IPS DF 4.7 (cell line): ENCODE results near the gene CELSR2.

Experiments used
- DNase-seq: peaks from one replicate; pipeline ENCODE4 v3.0.0-alpha.2; 2013; ENCODE audit warnings: low spot score; ENCODE audit errors: extremely low read depth

Gene CELSR2

DNA sequence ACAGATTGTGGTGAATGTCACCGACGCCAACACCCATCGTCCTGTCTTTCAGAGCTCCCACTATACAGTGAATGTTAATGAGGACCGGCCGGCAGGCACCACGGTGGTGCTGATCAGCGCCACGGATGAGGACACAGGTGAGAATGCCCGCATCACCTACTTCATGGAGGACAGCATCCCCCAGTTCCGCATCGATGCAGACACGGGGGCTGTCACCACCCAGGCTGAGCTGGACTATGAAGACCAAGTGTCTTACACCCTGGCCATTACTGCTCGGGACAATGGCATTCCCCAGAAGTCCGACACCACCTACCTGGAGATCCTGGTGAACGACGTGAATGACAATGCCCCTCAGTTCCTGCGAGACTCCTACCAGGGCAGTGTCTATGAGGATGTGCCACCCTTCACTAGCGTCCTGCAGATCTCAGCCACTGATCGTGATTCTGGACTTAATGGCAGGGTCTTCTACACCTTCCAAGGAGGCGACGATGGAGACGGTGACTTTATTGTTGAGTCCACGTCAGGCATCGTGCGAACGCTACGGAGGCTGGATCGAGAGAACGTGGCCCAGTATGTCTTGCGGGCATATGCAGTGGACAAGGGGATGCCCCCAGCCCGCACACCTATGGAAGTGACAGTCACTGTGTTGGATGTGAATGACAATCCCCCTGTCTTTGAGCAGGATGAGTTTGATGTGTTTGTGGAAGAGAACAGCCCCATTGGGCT is 3.0 kb downstream of the CELSR2 start:
- no peak for DNase-seq

DNA sequence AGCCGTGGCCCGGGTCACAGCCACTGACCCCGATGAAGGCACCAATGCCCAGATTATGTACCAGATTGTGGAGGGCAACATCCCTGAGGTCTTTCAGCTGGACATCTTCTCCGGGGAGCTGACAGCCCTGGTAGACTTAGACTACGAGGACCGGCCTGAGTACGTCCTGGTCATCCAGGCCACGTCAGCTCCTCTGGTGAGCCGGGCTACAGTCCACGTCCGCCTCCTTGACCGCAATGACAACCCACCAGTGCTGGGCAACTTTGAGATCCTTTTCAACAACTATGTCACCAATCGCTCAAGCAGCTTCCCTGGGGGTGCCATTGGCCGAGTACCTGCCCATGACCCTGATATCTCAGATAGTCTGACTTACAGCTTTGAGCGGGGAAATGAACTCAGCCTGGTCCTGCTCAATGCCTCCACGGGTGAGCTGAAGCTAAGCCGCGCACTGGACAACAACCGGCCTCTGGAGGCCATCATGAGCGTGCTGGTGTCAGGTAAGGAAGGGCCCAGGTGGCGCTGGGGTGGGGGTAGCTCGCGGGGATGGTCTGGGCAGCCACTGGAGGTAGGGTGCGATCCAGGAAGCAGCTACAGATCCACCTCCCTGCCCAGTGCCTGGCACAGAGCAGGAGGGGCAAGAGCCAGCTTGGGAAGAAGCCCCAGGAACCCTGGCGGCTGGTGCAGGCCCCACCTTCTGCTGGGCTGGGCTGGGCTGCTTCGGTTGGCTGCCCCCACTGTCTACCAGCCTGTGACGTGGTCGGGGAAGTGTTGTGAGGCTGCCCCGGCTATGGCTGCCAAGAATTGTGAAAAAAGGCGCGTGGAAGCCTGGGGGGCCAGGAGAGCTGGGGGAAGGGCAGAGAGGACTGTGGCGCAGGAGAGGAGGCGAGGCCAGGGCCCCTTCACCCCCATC is 3.8 kb downstream of the CELSR2 start:
- no peak for DNase-seq

DNA sequence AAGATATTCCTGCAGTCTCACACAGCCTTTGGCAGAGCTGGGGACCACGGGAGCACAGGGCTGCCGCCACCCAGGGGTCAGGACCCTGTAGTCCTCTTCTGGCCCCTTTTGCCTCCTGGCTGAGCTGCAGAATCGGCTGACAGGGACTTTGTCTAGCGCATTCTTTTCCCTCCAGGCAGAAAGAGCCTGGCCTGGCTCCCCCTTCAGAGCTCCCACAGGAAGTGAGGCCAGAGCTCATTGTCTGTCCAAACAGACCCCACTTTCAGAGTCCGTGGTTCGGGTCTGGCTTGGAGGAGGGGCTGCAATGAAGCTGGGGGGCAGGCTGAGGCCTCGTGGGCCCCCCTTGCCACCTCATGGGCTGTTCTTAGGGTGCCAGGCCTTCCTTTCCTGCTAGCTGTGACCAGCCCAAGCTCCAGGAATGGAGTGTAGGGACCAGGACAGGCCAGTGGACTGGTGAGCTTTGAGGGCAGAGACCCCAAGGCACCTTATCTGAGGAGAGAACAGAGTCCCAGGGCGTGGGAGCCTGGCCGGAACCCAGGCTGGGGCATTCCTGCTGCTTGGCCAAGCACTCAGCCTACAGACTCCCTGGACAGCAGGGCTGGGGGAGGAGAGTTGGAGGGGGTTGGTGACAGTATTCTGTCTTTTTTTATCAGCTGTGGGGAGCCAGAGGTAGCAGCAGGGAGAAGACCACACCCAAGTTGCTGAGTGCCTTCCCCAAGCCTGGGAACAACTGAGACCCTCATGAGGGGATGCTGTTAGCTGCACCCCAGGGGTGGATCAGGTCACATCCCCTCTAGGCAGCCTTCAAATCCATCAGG is 4.7 kb downstream of the CELSR2 start:
- no peak for DNase-seq

DNA sequence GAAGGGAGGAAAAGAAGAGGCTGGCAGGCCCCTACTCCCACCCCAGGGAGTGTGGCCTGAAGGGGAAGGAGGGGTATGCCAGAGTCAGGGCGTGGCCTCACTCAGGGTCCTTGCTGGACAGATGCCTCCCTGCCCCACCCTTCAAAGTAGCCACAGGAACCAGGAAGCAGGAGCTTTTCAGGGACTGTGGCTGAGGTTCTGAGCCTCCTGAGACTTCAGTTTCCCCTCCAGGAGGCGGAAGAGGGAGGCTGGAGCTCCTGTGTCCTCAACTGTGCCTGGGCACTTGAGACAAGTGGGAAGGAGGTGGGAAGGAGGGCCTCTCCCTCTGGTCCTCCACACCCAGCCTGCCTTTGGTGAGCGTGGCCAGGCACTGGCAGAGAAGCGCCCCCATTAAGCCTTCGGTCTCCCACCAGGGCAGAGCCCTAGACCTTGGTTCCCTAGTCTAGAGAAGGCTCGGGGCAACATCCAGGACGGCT is 5.3 kb downstream of the CELSR2 start:
- DNase-seq = no peak

DNA sequence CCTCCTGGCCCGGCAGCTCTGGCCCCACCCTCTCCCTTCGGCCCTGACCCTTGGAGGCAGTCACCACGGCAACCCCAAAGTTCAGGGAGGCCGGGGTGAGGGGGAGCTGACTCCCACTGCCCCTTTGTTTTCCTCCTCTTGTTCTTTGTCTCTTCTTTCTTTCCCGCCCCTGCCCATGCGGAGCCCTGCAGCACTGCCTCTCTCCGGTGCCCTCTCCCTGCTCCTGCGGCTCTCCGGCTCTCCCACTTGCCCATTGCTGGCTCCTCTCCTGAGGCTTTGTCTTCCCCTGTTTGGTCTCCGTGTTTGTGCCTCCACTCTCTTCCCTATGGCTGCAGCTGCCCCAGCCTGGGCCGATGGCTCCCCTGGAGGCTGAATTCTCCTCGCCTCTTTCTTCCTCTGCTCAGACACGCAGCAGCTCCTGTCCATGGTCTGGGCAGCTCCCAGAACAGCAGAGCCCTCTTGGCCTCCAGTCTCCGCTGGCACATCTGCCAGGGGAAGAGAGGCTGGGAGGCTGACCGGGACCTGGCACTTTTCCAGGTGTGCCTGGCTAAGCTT is 5.8 kb downstream of the CELSR2 start:
- DNase-seq = no peak

DNA sequence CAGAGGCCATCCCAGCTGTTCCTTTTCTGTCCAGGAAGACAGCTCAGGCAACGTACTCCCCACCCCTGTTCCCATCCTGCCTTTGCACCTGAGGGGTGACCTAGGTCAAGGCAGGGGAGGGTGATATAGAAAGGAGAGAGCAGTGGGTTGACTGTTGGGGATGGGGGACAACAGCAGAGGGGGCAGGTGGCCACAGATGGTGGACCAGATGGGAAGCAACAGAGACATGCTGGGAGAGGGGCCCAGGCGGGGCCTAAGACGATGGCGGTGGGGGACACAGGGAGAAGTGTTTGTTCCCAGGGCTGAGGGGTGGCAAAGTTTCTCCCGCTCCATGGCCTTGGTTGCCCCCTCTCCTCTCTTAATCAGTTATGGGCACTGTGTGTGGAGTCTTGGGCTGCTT is 6.3 kb downstream of the CELSR2 start:
- DNase-seq = no peak

DNA sequence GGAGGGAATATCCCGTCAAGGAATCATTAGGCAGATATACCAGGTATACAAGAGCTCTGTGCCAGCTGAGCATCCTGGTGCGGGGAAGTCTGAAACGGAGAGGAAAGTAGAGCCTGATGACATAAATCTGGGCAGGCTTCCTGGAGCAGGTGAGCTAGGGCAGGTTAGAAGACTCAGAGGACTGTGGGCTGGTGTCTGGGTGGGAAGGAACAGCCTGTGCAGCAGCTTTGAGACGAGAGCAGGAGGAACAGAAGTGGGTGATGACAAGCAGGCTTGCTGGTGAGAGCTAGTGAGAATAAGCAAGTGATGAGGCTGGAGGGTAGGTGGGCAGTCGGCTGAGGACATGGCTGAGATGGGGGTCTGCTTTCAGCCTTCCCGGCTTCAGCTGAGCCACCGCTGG is 6.7 kb downstream of the CELSR2 start:
- no peak for DNase-seq

DNA sequence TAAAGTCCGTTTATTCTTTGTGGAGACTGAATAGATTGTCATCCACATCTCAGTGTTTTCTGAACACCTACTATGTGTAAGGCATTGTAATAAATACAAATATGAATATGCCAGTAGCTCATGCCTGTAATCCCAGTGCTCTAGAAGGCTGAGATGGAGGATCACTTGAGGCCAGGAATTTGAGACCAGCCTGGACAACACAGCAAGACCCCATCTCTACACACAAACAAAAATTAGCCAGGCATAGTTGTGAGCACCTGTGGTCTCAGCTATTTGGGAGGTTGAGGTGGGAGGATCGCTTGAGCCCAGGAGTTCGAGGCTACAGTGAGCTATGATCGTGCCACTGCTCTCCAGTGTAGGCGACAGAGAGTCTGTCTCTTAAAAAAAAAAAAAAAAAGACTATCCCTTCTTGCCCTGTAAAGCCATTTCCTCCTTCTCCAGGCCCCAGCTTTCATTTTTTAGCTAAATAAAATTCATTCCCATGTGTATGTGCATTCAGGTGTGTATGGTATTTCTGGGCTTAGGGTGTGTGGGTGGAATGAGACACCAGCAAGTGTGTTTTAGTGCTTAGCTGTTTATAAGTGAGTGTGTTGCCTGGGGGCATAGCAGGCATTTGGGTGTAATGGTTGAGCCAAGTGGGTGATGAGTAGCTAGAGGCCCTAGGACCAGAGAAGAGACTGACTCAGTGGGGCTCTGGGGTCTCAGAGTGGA is 7.8 kb downstream of the CELSR2 start:
- no peak for DNase-seq

DNA sequence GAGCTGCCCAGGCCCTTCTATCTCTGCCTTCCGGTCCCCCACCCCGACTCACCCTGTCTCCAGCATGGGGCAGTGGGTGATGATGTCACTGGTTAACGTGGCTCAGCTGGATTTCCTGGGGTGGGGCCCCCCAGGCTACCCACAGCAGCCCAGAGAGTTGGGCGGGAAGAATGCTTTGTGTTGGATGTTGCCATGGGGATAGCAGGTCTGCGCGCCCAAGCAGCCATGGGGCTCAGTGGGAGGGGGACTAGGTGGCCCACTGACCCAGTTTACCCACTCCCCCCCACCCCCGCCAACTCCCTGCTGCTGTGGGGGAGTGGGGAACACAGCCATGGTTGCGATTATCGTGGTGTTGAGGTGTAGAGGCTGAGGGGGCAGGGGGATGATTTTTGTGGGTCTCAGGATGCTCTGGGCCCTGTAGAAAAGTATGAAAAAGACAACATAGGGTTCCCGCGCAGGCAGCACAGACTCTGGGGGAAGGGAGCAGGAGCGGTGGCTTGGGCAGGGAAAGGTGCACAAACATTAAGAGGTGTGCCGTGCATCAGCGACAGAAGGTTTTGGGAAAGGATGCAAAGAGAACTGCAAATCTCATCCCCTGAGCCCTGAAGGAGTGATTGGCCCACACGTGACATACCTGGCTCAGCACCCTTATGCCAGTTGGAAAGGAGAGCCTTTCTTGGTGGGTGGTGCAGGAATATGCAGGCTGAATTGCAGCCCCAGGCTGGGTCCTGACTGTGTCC is 8.5 kb downstream of the CELSR2 start:
- DNase-seq = no peak

DNA sequence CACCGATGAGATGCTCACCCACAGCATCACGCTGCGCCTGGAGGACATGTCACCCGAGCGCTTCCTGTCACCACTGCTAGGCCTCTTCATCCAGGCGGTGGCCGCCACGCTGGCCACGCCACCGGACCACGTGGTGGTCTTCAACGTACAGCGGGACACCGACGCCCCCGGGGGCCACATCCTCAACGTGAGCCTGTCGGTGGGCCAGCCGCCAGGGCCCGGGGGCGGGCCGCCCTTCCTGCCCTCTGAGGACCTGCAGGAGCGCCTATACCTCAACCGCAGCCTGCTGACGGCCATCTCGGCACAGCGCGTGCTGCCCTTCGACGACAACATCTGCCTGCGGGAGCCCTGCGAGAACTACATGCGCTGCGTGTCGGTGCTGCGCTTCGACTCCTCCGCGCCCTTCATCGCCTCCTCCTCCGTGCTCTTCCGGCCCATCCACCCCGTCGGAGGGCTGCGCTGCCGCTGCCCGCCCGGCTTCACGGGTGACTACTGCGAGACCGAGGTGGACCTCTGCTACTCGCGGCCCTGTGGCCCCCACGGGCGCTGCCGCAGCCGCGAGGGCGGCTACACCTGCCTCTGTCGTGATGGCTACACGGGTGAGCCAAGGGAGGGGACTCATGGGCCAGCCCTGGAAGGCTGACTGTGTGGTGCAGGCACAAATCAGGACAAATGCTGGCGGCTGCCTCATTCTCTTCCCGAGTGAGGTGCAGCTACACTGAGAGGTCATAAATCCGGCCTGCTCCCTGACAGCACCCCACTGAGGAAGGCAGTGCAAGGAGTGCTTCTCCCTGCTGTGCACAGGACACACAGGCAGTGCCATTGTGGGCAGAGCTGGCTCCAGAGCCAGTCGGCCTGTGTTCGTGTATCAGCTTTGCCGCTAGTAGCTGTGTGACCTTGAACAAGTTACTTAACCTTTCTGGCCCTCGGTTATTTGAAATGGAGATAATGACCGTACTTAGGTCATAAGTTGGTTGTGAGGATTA is 9.4 kb downstream of the CELSR2 start:
- no peak for DNase-seq

DNA sequence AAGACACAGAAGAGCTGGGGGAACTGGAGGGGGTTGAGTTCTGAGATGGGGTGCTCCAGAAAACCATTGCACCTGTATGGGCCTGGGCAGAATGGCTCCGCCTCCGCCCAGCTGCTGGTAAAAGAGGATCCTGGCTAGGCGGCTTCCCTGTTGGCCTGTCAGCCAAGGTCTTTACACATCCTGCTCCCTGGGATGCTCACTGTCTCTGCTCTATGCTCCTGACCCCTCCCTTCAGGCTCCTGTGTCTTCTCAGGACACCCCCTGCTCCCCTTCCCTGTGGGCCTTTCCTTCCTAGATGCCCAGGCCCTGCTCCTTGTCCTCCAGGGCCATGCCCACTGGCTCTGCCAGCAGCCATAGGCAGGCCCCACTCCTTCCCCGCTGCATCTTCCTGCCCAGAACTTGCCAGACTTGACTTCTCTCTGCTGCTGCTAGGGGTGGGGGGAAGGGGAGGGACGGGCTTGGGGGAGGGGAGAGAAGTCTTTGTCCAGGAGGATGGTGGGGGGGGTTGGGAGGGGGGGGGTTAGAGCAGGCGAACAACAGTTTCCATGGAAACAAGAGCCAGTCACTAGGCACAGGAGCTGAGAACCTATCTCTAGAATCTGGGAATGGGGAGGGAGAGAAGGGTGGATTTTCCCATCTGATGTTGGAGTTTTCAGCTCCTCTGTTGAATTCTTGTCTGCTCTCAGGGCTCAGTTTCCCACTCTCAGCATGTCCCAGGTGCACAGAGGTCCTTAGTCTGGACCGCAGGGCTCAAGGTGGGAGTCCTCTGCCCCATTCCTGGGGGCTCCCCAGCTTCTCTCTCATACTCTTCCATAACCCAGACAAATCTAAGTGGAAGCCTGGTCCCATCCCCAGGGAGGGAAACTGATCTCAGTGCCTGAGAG is 10.6 kb downstream of the CELSR2 start:
- no peak for DNase-seq

DNA sequence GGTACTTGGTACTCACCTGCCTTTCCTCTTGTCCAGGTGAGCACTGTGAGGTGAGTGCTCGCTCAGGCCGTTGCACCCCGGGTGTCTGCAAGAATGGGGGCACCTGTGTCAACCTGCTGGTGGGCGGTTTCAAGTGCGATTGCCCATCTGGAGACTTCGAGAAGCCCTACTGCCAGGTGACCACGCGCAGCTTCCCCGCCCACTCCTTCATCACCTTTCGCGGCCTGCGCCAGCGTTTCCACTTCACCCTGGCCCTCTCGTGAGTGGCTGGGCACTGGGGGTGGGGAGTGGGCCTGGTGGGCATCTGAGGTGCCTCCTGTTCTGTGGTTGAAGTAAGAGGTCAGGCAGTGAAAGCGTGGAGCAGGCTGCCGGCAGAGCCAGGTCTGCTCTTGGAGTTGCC is 11.7 kb downstream of the CELSR2 start:
- DNase-seq = no peak

DNA sequence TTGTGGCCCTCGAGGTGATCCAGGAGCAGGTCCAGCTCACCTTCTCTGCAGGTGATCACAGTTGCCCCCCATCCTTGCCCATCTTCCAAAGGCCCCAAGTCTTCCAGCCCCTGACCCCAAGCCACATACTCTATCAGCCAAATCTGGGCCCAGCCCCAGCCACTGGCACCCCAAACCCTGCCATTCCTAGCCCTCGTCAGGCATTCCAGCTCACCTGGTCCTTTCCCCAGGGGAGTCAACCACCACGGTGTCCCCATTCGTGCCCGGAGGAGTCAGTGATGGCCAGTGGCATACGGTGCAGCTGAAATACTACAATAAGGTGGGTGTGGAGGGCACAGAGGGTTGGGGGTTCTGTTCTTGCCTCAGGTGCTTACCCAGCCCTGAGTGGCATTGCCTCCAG is 12.2 kb downstream of the CELSR2 start:
- DNase-seq = no peak

DNA sequence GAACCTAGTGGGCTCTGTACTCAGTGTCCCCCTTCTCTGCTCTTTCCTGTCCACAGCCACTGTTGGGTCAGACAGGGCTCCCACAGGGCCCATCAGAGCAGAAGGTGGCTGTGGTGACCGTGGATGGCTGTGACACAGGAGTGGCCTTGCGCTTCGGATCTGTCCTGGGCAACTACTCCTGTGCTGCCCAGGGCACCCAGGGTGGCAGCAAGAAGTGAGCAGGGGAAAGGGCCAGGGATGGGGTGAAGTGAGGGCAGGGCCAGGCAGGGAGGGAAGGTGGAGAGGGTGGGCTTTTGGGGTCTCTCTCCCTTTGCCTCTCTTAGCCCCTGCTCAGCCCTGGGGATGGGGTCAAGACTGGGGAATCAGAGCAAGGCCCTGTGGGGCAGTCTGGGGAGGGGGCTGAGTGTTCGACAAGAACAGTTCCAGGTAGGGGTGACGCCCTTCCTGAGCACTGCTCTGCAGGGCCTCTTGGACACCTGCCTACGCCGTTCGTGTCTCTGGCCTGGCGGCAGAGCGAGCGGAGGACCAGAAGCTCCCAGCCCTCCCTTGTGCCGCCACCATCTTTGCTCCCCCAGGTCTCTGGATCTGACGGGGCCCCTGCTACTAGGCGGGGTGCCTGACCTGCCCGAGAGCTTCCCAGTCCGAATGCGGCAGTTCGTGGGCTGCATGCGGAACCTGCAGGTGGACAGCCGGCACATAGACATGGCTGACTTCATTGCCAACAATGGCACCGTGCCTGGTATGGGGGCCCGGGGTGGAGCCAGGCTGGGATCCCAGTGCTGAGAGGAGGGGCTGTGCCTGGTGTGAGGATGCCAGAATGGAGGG is 13.1 kb downstream of the CELSR2 start:
- DNase-seq = no peak

DNA sequence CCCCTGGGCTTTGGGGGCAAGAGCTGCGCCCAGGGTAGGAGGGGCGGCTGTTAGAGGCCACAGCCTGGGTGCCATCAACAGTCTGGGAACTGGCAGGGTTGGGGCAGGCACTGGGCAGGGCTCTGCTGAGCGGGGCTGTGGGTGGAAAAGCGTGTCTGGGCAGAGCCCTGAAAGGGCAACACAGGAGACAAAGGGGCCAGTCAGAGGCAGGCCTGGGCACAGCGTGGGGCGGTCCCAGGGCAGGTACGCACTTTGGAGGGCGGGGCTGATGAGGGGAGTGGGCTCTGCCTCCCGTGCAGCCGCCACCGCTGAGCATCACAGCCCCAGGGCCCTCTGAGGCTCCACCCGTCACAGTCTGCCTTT is 13.9 kb downstream of the CELSR2 start:
- DNase-seq = no peak

DNA sequence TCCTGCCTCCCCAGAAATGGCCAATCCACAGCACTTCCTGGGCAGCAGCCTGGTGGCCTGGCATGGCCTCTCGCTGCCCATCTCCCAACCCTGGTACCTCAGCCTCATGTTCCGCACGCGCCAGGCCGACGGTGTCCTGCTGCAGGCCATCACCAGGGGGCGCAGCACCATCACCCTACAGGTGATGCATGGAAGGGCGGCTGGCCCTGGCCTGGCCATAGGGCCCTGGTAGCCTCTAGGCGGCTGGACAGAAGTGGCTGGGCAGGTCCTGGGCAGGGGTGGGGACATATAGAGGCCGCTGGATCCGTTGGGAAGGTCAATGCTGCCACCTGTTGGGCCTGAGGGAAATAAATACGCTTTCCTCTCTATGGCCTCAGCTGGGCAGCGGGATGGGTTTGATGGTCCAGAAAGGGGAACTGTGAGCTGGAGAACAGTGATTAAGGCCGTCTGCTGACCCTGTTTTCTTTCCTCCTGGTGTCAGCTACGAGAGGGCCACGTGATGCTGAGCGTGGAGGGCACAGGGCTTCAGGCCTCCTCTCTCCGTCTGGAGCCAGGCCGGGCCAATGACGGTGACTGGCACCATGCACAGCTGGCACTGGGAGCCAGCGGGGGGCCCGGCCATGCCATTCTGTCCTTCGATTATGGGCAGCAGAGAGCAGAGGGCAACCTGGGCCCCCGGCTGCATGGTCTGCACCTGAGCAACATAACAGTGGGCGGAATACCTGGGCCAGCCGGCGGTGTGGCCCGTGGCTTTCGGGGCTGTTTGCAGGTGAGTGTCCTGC is 14.4 kb downstream of the CELSR2 start:
- no peak for DNase-seq
